Measurements from ENCODE around the gene ZBTB7B. TPM values are rescaled to one million over a fixed set of nuclear protein-coding genes. Genes with fewer than 3 reads are reported as not detected.

ZBTB7B gene
- total RNA-seq, 4 donors from 2014 or later: 23.5 to 74.0 (median 30.8) TPM

DNA sequence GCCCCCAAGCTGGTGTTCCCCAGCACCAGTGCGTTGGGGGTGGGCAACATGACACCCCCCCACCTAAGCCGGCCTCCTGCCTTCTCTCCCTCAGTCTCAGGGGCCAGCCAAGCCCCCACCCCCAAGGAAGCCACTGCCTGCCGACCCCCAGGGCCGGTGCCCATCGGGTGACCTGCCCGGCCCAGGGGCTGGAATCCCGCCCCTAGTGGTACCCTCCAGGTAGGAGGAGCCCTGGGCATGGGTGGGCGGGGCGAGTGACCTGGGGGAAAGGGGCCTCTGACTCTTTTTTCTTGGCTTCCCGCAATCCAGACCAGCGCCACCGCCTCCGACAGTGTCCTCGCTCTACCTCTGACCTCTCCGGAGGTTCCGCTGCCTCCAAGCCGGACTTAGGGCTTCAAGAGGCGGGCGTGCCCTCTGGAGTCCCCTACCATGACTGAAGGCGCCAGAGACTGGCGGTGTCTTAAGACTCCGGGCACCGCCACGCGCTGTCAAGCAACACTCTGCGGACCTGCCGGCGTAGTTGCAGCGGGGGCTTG is 59.6 kb downstream of the ZBTB7B start:
- TF ChIP-seq CTCF (IDR thresholded peaks at IDR 0.05; ENCODE audit: low read depth): no peak

DNA sequence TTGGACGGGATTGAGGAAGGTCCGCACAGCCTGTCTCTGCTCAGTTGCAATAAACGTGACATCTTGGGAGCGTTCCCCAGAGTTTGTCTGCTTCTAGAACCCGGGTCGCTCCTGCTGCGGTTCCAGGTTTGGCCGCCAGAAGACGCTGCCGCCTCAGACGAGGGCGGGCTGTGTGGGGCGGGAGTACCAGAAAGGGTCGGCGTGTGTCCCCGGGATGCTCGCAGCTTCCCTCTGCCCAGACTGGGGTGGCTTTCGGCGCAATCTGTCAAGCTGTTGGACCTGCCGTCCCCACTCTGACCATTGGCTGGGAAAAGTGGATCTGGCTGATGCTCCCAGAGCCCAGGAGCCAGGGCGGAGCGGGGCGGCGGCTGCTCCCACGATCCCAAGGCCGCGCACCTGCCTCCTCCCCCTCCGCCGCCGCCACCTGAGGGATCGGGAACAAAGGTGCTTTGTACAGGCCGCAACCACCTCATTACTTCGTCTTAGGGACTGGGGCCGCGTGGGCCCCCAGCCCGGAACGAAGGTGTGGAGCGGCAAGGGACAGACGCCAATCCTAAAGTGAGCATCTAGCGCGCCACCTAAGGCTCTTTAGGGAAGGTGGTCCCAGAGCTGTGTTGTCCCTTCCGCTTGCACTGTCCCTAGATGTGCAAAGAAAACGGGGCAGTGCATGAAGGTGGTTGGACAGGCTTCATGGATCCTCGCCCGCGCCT is 60.3 kb downstream of the ZBTB7B start:
- no peak for TF ChIP-seq CTCF (IDR thresholded peaks at IDR 0.05; ENCODE audit: low read depth)

DNA sequence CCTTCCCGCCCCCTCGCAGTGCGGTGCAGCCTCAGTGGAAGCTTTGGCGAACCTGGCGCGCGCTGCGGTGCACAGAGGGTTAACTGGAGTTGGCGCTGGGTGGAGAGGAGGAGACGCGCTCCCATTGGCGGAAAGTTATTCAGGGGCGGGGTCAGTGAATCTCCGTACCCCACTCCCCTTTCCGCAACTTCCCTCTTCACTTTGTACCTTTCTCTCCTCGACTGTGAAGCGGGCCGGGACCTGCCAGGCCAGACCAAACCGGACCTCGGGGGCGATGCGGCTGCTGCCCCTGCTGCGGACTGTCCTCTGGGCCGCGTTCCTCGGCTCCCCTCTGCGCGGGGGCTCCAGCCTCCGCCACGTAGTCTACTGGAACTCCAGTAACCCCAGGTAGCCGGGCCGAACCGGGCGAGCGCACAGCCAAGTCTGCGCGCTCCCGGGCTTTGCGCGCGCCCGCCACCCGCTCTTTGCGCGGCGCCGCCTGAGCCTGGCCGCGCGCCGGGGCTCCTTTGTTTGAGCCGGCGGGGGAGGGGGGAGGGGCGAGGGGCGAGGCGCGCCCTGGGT is 61.0 kb downstream of the ZBTB7B start, which contains the start of gene EFNA4:
EFNA4 (plus strand) TSS at position 191 of the 561 bp plus-strand sequence; CDS start at position 275, 84 bp downstream.
- TF ChIP-seq CTCF (IDR thresholded peaks at IDR 0.05; ENCODE audit: low read depth): no peak

DNA sequence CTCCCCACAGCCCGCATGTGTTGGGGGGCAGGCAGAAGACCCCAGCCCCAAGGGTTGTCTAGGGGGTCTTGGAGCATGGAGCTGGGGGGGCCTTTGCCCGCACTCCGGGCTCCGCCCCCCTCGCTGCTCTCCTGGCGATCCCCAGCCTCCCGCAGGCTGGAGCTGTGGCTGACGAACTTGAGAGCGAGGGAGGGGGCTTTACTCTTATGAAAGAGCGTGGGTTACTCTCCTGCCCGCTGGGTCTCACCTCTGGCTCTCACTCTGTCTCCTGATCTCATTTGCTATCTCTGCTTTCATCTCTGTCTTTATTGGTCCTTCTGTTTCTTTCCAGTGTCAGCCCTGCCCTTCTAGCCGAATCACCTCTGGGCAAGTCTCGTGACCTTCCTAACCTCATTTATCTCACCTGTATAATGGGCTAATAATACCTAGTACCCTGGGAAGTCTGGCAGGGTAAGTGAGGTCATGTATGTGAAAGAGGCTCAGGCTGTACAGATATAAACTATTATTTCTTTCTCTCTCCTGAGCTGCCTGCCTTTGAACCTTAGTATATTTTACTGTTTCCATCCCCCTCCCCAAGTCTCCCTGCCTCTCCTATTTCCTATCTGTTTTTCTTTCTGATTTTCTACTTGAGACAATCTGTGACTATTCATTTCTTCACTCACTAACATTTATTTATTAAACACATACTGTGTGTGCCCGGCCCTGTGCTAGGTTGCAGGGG is 61.7 kb downstream of the ZBTB7B start:
- TF ChIP-seq CTCF (IDR thresholded peaks at IDR 0.05; ENCODE audit: low read depth): no peak

GRCh38 chr1:155064832-155065429 is 62.3 kb downstream of the ZBTB7B start:
- no peak for TF ChIP-seq CTCF (IDR thresholded peaks at IDR 0.05; ENCODE audit: low read depth)

DNA sequence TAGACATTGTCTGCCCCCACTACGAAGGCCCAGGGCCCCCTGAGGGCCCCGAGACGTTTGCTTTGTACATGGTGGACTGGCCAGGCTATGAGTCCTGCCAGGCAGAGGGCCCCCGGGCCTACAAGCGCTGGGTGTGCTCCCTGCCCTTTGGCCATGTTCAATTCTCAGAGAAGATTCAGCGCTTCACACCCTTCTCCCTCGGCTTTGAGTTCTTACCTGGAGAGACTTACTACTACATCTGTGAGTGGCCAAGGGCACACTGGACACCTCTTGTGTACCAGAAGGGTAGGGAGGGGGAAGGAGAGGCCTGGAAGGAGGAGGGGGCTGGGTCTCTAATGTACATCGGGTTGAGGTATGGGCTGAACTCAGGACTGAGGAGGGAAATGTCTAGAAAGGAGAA is 64.2 kb downstream of the ZBTB7B start:
- no peak for TF ChIP-seq CTCF (IDR thresholded peaks at IDR 0.05; ENCODE audit: low read depth)

Small RNA genes lying within 50 kb of the gene (small RNA-seq; reads per million reads assigned to genes)
- not detected for gene MIR4258

Other genes starting within 250 kb of the ZBTB7B start
- under 1 TPM; under 0.01 to 0.57 (median 0.08) TPM for gene KCNN3, start 132.5 kb upstream of the ZBTB7B start, total RNA-seq
- gene PMVK, start 66.1 kb upstream of the ZBTB7B start, total RNA-seq: 10 to 100 TPM; 11.6 to 22.4 (median 14.4) TPM
- 100 to 1,000 TPM in 2 of 4 donors, 10 to 100 TPM in 2; 34.9 to 177 (median 91.0) TPM for gene PBXIP1, start 46.7 kb upstream of the ZBTB7B start, total RNA-seq
- 10 to 100 TPM; 13.4 to 23.9 (median 14.8) TPM for gene PYGO2, start 41.0 kb upstream of the ZBTB7B start, total RNA-seq
- 100 to 1,000 TPM in 2 of 4 donors, 10 to 100 TPM in 2; 87.1 to 171 (median 102) TPM for gene SHC1, start 32.1 kb upstream of the ZBTB7B start, total RNA-seq
- 10 to 100 TPM; 40.3 to 77.4 (median 51.2) TPM for gene CKS1B, start 28.1 kb upstream of the ZBTB7B start, total RNA-seq
- 10 to 100 TPM; 23.5 to 25.9 (median 24.7) TPM for gene FLAD1, start 19.5 kb upstream of the ZBTB7B start, total RNA-seq
- gene LENEP, start 9.2 kb upstream of the ZBTB7B start, total RNA-seq: not detected
- 1 to 10 TPM in 2 of 4 donors, under 1 TPM in 1, not detected in 1; 0.34 to 3.7 (median 2.6) TPM for gene DCST2, start 31.0 kb downstream of the ZBTB7B start, total RNA-seq
- gene DCST1, start 31.0 kb downstream of the ZBTB7B start, total RNA-seq: not detected
- 100 to 1,000 TPM in 2 of 4 donors, 10 to 100 TPM in 2; 61.4 to 189 (median 87.5) TPM for gene ADAM15, start 48.5 kb downstream of the ZBTB7B start, total RNA-seq
- 1 to 10 TPM; 2.8 to 5.3 (median 3.7) TPM for gene EFNA4, start 60.9 kb downstream of the ZBTB7B start, total RNA-seq
- gene EFNA3, start 76.0 kb downstream of the ZBTB7B start, total RNA-seq: 1 to 10 TPM in 2 of 4 donors, under 1 TPM in 1, not detected in 1; 0.44 to 3.7 (median 1.7) TPM
- gene EFNA1, start 125.1 kb downstream of the ZBTB7B start, total RNA-seq: 10 to 100 TPM; 12.4 to 32.6 (median 16.8) TPM
- gene SLC50A1, start 133.1 kb downstream of the ZBTB7B start, total RNA-seq: 10 to 100 TPM; 21.2 to 34.2 (median 23.7) TPM
- gene DPM3, start 137.7 kb downstream of the ZBTB7B start, total RNA-seq: 100 to 1,000 TPM in 1 of 4 donors, 10 to 100 TPM in 3; 61.4 to 120 (median 71.2) TPM
- 100 to 1,000 TPM in 1 of 4 donors, 10 to 100 TPM in 3; 65.0 to 155 (median 81.9) TPM for gene KRTCAP2, start 170.5 kb downstream of the ZBTB7B start, total RNA-seq
- gene TRIM46, start 171.0 kb downstream of the ZBTB7B start, total RNA-seq: under 1 TPM in 3 of 4 donors, not detected in 1; 0.51 to 0.75 (median 0.66) TPM
- gene THBS3, start 205.1 kb downstream of the ZBTB7B start, total RNA-seq: 10 to 100 TPM in 3 of 4 donors, 1 to 10 TPM in 1; 8.8 to 21.1 (median 15.6) TPM
- gene MTX1, start 205.9 kb downstream of the ZBTB7B start, total RNA-seq: 10 to 100 TPM; 35.5 to 46.9 (median 40.8) TPM